WI38 (cell line): ENCODE data around the gene ELOF1.

ENCODE experiments used
- H3K4me3 ChIP-seq: 2 replicates; pipeline ENCODE4 v1.5.1; 2011; ENCODE audit warnings: low read depth, mild to moderate bottlenecking, control low read depth, low read length
- TF ChIP-seq, protein P1 (sequence below): IDR thresholded peaks from 2 replicates; pipeline ENCODE4 v1.5.1; 2012; ENCODE audit warnings: low read depth, mild to moderate bottlenecking, control low read depth, low read length

ELOF1 gene

DNA sequence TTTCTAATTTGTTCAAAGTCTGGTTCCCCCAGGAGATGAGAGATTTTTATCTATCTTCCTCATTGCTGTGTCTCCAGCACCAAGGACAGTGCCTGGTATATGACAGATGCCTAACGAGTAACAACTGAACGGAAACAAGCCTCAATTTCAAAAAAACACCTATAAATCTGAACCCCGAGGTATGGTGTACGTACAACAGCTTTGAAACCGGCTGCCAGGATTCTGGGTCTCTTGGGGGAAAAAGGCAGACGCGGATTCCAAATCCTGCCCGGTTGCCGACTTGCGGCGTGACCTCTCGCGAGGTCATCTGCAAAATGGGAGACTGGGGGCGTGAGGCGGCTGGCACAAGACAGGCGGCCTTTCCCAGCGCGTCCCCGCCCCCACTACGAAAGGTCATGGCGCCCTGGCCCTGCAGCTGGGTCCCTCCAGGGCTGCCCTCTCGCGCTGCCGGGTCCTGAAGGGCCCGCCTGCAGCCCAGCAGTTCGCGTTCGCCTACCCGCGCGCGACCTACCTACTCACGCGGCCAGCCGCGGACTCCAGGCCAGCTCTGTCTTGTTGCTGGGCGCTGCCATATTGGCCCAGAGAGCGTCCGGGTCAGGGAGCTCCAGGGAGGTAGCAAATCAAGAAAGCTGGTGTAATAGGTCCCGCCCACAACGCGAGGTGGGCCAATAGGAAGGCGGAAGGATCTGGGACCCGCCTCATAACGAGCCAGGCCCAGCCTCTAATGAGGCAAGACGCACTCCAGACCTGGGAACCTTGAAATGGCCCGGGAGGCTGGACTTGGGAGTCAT lies 30.3 kb downstream of the ELOF1 start, which contains the start of gene ECSIT:
TSS of gene ECSIT (minus strand) at position 584 of the 791 bp plus-strand sequence. CDS start 9,964 bp downstream, outside the sequence.
- TF ChIP-seq, protein P1, sequence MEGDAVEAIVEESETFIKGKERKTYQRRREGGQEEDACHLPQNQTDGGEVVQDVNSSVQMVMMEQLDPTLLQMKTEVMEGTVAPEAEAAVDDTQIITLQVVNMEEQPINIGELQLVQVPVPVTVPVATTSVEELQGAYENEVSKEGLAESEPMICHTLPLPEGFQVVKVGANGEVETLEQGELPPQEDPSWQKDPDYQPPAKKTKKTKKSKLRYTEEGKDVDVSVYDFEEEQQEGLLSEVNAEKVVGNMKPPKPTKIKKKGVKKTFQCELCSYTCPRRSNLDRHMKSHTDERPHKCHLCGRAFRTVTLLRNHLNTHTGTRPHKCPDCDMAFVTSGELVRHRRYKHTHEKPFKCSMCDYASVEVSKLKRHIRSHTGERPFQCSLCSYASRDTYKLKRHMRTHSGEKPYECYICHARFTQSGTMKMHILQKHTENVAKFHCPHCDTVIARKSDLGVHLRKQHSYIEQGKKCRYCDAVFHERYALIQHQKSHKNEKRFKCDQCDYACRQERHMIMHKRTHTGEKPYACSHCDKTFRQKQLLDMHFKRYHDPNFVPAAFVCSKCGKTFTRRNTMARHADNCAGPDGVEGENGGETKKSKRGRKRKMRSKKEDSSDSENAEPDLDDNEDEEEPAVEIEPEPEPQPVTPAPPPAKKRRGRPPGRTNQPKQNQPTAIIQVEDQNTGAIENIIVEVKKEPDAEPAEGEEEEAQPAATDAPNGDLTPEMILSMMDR: no peak
- peak within 1 kb of the TSS; percentile 67 for H3K4me3 ChIP-seq

- TF ChIP-seq, protein P1: no peak
- no peak overlapping the region for H3K4me3 ChIP-seq
Observed at GRCh38 chr19:11519138-11519537, 39.9 kb downstream of the ELOF1 start.

DNA sequence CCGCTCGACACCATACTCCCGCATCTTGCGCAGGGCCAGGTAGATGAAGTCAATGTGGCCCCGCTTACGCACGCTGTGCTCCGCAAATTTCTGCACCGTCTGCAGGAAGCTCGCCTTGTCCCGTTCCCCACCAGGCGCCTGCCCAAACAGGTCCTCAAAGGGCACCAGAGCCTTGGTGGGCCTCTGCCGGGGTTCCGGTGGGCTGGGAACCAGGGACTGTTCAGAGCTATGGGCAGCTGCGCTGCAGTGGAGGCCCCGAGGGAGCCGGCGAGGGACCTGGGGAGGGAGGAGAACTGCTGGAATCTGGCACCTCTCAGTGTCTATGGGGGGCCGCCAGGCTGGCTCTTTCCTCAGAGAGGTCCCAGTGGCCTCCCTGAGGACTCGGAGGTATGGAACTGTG lies 45.1 kb downstream of the ELOF1 start:
- TF ChIP-seq, protein P1: no peak
- no peak overlapping the region for H3K4me3 ChIP-seq

DNA sequence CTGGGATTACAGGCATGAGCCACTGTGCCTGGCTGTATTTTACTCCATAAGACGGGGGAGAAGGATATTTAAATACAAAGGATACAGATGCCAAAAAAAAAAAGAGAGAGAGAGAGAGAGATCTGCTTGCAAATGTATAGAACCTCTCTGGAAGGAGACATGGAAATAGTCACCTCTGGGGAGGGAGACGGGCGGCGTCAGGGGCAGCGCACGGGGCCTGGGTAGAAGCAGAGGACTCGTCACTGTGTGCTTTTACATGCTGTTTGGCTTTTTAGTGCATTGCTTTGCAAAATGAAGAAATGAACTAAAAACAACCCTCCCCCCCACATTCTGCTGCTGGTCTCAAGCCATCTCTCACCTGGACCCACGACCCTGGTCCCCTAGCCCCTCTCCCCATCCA lies 48.6 kb downstream of the ELOF1 start:
- H3K4me3 ChIP-seq: no peak overlapping the region
- TF ChIP-seq, protein P1: no peak

DNA sequence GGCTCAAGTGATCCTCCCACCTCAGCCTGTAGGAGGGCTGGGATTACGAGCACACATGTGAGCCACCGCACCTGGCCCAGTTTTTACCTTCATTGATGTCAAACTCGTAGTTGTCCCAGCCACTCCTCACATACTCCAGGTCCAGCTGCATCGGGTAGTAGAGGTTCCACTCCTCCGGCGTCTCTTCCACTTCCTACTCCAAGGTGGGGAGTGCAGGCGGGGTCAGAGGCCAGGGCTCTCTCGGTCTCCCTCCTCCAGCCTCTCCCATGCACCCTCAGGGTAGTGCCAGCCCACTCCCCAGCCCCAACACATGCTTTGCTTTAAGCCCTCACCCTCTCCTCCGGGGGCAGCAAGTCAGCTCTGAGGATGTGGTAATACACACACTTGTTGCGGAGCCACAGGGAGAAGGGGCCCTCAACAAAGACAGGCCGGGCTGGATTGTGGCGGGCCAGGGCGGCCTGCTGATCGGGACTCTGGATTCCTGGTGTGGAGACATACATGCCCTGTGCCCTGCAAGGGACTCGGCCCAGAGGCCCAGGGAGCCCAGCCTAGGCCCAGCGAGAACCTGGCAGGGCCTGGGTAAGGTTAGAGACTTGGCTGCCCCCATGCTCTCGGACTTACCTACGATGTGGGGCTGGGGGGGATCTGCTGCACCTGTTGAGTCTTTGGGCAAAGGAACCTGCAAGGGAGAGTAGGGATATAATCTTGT lies 51.5 kb downstream of the ELOF1 start:
- H3K4me3 ChIP-seq: no peak overlapping the region
- TF ChIP-seq, protein P1: no peak

DNA sequence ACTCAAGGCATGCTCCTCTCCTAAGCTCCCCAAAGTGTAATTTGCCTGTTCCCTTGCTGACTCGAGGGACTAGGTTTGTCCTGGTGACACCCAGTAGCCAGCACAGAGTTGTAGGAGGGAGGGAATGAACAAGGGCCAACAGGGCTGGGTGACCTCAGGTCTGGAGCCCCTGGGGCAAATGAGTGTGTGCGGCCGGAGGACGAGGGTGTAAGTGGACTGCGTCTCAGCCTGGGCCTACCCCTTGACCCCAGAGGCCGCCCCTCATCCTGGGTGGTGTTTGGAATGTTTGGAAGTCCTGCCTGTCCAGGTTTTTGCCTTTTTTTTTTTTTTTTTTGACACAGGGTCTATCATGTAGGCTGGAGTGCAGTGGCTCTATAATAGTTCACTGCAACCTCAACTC lies 52.1 kb downstream of the ELOF1 start:
- H3K4me3 ChIP-seq: no peak overlapping the region
- TF ChIP-seq, protein P1: no peak

DNA sequence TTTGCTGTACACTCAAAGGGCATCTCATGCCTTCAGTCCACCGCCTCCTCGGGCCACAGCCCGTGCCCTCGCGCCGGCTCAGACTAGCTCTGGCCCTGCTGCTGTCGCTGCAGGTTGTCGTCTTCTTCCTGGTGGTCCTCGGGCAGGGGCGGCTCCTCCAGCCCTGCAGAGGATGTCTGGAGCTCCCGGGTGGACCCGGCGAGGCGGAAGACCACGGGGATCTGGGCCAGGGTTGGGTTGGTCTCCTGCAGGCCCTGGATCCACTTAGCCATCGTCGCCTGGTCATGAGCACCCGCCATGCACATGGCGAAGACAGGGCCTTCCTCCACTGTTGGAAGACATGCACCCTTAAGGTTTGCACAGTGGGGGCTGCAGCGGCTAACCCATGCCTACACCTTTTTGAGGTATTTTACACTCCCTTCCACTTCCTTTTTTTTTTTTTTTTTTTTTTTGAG lies 52.9 kb downstream of the ELOF1 start:
- TF ChIP-seq, protein P1: no peak

More for the DNA sequence above, 52.9 kb downstream of the ELOF1 start:
- H3K4me3 ChIP-seq: peak overlapping the region; percentile 76
